Measurements from ENCODE around the gene TBC1D22A.

Gene TBC1D22A

DNA sequence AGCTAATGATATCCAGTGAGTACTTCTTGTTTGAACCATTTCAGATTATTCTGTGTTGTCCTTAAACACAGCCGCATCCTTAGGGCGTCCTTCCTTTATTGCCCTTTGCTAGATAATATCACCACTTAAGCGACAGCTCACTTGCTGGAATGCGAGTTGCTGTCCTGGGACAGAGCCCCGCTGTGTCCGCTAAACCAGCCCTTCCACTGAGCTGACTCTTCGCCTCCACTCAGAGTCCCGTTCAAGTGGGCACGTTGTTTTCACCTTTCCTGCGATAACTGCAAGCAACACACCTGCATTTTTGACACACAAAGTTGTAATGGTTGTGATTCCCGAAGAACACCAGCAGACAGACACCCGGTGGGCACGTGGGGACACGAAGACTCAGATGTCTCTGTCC lies 140.0 kb downstream of the TBC1D22A start:
- Histone ChIP-seq H3K4me2 (no peak overlapping the region), H3K36me3 (ENCODE audit: insufficient read depth) (no peaks in the 10 kb centered on the region)

DNA sequence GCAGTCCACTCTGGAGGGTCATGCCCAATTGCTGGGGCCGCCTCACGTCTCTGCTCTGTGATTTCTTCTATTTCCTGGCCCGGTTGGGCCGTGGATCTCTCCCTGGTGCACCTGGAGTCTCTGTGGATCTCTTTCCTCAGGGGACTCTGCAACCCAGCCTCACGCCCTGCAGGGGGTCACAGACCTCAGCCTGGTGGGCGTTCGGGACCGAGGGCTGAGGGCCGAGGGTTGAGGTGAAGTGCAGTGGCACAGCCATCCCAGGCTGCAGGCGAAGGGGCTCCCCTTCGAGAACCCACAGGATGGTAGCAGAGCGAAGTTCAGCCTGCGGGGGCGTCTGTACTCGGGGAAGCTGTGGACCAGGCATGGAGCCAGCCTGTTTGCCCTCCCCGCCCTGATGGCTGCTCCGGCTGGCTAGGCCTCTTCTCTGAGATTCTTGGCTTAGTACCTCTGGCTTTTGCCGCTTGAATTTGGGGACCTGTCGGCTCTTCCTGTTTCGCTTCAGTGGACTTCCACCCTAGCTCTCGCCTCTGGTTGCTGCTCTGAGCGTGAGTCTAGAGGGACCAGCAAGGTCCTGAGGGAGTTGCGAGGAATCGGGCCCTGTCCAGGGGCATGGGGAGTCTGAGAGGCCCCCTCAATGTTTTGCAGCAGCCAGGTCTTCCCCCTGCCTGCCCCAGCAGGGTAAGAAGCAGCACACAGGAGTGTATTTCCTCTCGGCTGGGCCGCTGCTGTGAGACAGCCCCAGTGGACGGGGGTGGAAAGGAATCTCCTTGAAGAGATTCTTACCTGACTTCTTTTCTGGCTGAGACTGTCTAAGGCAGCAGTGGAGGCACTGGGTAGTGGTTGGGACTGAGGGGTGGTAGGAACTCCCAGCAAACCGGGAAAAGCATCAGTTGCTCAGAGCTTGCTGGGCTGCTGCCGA lies 140.8 kb downstream of the TBC1D22A start:
- H2AFZ ChIP-seq (ENCODE audit: low read depth), result no peak overlapping the region
- H3K79me2 ChIP-seq (ENCODE audit: insufficient read depth, low read depth), result no peaks in the 10 kb centered on the region
- no peak overlapping the region for H3K9ac ChIP-seq
- no peak overlapping the region for H3K4me3 ChIP-seq (IDR thresholded peaks at IDR 0.05; ENCODE audit: insufficient read depth, low read depth, low read length)
- no peaks in the 10 kb centered on the region for H3K36me3 ChIP-seq (ENCODE audit: insufficient read depth)
- no peak overlapping the region for H3K4me2 ChIP-seq
- TF ChIP-seq, protein P1, sequence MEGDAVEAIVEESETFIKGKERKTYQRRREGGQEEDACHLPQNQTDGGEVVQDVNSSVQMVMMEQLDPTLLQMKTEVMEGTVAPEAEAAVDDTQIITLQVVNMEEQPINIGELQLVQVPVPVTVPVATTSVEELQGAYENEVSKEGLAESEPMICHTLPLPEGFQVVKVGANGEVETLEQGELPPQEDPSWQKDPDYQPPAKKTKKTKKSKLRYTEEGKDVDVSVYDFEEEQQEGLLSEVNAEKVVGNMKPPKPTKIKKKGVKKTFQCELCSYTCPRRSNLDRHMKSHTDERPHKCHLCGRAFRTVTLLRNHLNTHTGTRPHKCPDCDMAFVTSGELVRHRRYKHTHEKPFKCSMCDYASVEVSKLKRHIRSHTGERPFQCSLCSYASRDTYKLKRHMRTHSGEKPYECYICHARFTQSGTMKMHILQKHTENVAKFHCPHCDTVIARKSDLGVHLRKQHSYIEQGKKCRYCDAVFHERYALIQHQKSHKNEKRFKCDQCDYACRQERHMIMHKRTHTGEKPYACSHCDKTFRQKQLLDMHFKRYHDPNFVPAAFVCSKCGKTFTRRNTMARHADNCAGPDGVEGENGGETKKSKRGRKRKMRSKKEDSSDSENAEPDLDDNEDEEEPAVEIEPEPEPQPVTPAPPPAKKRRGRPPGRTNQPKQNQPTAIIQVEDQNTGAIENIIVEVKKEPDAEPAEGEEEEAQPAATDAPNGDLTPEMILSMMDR (conservative IDR thresholded peaks at IDR 0.05; ENCODE audit: low read depth, low read length), result no peak
- no peaks in the 10 kb centered on the region for H3K4me1 ChIP-seq (ENCODE audit: low read depth, poor library complexity, severe bottlenecking)
- H3K27me3 ChIP-seq (ENCODE audit: insufficient read depth, low read depth), result no peaks in the 10 kb centered on the region
- H3K27ac ChIP-seq, result no peak overlapping the region
- no peaks in the 10 kb centered on the region for H4K20me1 ChIP-seq (ENCODE audit: insufficient read depth)

More for the DNA sequence above, 140.0 kb downstream of the TBC1D22A start:
- no peak overlapping the region for H3K9ac ChIP-seq
- no peak overlapping the region for H2AFZ ChIP-seq (ENCODE audit: low read depth)
- no peaks in the 10 kb centered on the region for H3K4me1 ChIP-seq (ENCODE audit: low read depth, poor library complexity, severe bottlenecking)
- H3K27ac ChIP-seq, result no peak overlapping the region
- no peaks in the 10 kb centered on the region for H4K20me1 ChIP-seq (ENCODE audit: insufficient read depth)
- TF ChIP-seq, protein P1 (conservative IDR thresholded peaks at IDR 0.05; ENCODE audit: low read depth, low read length), result no peak
- no peak overlapping the region for H3K4me3 ChIP-seq (IDR thresholded peaks at IDR 0.05; ENCODE audit: insufficient read depth, low read depth, low read length)
- H3K27me3 ChIP-seq (ENCODE audit: insufficient read depth, low read depth), result no peaks in the 10 kb centered on the region
- H3K79me2 ChIP-seq (ENCODE audit: insufficient read depth, low read depth), result no peaks in the 10 kb centered on the region

- Histone ChIP-seq H3K79me2 (ENCODE audit: insufficient read depth, low read depth) (no peaks in the 10 kb centered on the region), H3K4me3 (IDR thresholded peaks at IDR 0.05; ENCODE audit: insufficient read depth, low read depth, low read length) (no peak overlapping the region), H3K27me3 (ENCODE audit: insufficient read depth, low read depth) (no peaks in the 10 kb centered on the region), H2AFZ (ENCODE audit: low read depth) (no peak overlapping the region), H3K36me3 (ENCODE audit: insufficient read depth) (no peaks in the 10 kb centered on the region), H3K4me1 (ENCODE audit: low read depth, poor library complexity, severe bottlenecking) (no peaks in the 10 kb centered on the region), H3K4me2 (no peak overlapping the region), H3K27ac (no peak overlapping the region), H4K20me1 (ENCODE audit: insufficient read depth) (no peaks in the 10 kb centered on the region), H3K9ac (no peak overlapping the region)
- TF ChIP-seq, protein P1 (conservative IDR thresholded peaks at IDR 0.05; ENCODE audit: low read depth, low read length), result no peak
Measured at GRCh38 chr22:46905415-46905814, 143.0 kb downstream of the TBC1D22A start.

DNA sequence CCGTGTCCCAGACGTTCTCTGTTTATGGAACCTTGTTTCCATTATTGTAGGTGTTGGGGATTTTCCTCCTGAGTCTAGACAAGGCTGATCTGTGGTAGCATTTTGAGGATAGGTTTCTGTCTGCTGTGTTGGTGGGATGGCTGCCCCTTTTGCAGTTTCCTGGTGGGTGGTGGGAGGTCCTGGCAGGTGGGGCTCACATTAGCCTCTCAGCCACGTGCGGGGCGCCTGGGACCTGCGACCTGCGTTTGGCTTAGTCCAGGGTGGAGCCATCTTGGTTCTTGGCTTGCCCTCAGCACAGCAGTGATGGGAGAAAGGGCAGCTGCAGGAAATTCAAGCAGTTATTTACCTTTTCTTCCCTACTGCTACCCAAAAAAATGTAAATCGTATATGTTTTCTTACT lies 143.4 kb downstream of the TBC1D22A start:
- Histone ChIP-seq H4K20me1 (ENCODE audit: insufficient read depth) (no peaks in the 10 kb centered on the region), H3K4me3 (IDR thresholded peaks at IDR 0.05; ENCODE audit: insufficient read depth, low read depth, low read length) (no peak overlapping the region), H2AFZ (ENCODE audit: low read depth) (no peak overlapping the region)

More for the DNA sequence above, 143.4 kb downstream of the TBC1D22A start:
- Histone ChIP-seq H3K27ac (no peak overlapping the region), H3K4me1 (ENCODE audit: low read depth, poor library complexity, severe bottlenecking) (no peaks in the 10 kb centered on the region), H3K36me3 (ENCODE audit: insufficient read depth) (no peaks in the 10 kb centered on the region), H3K27me3 (ENCODE audit: insufficient read depth, low read depth) (no peaks in the 10 kb centered on the region), H3K79me2 (ENCODE audit: insufficient read depth, low read depth) (no peaks in the 10 kb centered on the region), H3K4me2 (no peak overlapping the region), H3K9ac (no peak overlapping the region)
- TF ChIP-seq, protein P1 (conservative IDR thresholded peaks at IDR 0.05; ENCODE audit: low read depth, low read length), result no peak
